A549 (cell line): ENCODE measurements around the gene LIMS1. TPM values are rescaled to one million over a fixed set of nuclear protein-coding genes. Genes with fewer than 3 reads are reported as not detected.

ENCODE experiments used
- ATAC-seq, 2 experiments: fragments of 200-7000 bp in 1 of 2; fragments of >200 bp in 1 of 2; cut with Nextera tagmentation in 1 of 2; cut with Tn5 transposase in 1 of 2; 3 replicates each; pipeline versions ENCODE4 v1.8.0 to v1.9.1; 2018 to 2020; ENCODE audit warnings: mild to moderate bottlenecking in 1 of 2, moderate library complexity in 1 of 2
- CTCF ChIA-PET: fragments of 300-600 bp; sonication (Branson Sonifier 250); formaldehyde crosslinking; extraction: SDS; loops from one replicate; lab custom pipeline; 2021; ENCODE audit warnings: antibody characterized with exemption, inconsistent platforms; lab: Yijun Ruan, JAX
- POLR2A ChIA-PET: fragments of 350-600 bp; formaldehyde crosslinking; extraction: SDS; loops from one replicate; lab custom pipeline; 2021; ENCODE audit warnings: antibody characterized with exemption, inconsistent platforms; lab: Yijun Ruan, JAX
- DNase-seq, 2 experiments: peaks; one replicate each; pipeline versions ENCODE4 v3.0.0 to v3.0.0-alpha.2; 2011 to 2016; ENCODE audit warnings: low read depth in 1 of 2, low spot score in 1 of 2
- FAIRE-seq: peaks from 2 replicates; lab custom pipeline; 2011; peaks lifted over from hg19 to GRCh38; lab: Jason Lieb, UNC
- H3K27ac ChIP-seq, 2 experiments: fragments of >200 bp; sonication (Bioruptor Twin); formaldehyde crosslinking; 3 replicates each; pipeline ENCODE4 v1.5.1; 2016 to 2017
- H3K4me1 ChIP-seq: fragments of >200 bp; sonication (Bioruptor Twin); formaldehyde crosslinking; 3 replicates; pipeline ENCODE4 v1.6.1; 2016
- H3K4me2 ChIP-seq: fragments of >200 bp; sonication (Bioruptor Twin); formaldehyde crosslinking; 3 replicates; pipeline ENCODE4 v1.6.1; 2016
- H3K4me3 ChIP-seq: fragments of >200 bp; sonication (Bioruptor Twin); formaldehyde crosslinking; 3 replicates; pipeline ENCODE4 v1.5.1; 2016
- H3K9me3 ChIP-seq: fragments of >200 bp; sonication (Bioruptor Twin); formaldehyde crosslinking; 3 replicates; pipeline ENCODE4 v1.6.1; 2016
- ATOH8 ChIP-seq: fragments of 250-450 bp; sonication (Bioruptor Pico); IDR thresholded peaks from 2 replicates; pipeline ENCODE4 v1.5.0; 2020; ENCODE audit warnings: low read depth, mild to moderate bottlenecking, moderate library complexity
- CBX2 ChIP-seq: fragments of 200-600 bp; sonication (generic); IDR thresholded peaks from 2 replicates; pipeline ENCODE4 v1.6.1; 2016; ENCODE audit warnings: low read depth, mild to moderate bottlenecking, borderline replicate concordance
- EHMT2 ChIP-seq: fragments of 200-600 bp; sonication (generic); IDR thresholded peaks from 2 replicates; pipeline ENCODE4 v1.6.1; 2016; ENCODE audit warnings: antibody characterized with exemption, low read depth, mild to moderate bottlenecking, moderate library complexity
- FOSB ChIP-seq: fragments of 250-450 bp; sonication (Bioruptor Pico); IDR thresholded peaks from 2 replicates; pipeline ENCODE4 v1.5.0; 2020; ENCODE audit warnings: mild to moderate bottlenecking, moderate library complexity
- HEYL ChIP-seq: fragments of 250-450 bp; sonication (Bioruptor Pico); IDR thresholded peaks from 2 replicates; pipeline ENCODE4 v1.8.0; 2021; ENCODE audit warnings: mild to moderate bottlenecking, moderate library complexity
- HOXB5 ChIP-seq: fragments of 250-450 bp; sonication (Bioruptor Pico); IDR thresholded peaks from 2 replicates; pipeline ENCODE4 v1.5.0; 2020; ENCODE audit warnings: mild to moderate bottlenecking, moderate library complexity
- JUN ChIP-seq, 2 experiments: fragments of >200 bp; sonication (Bioruptor Twin); formaldehyde crosslinking; IDR thresholded peaks; 2 replicates in 1 of 2; 3 replicates in 1 of 2; pipeline ENCODE4 v1.6.1; 2016 to 2017
- KDM1A ChIP-seq: fragments of 200-600 bp; sonication (generic); IDR thresholded peaks from 2 replicates; pipeline ENCODE4 v1.6.1; 2016; ENCODE audit warnings: low read depth, mild to moderate bottlenecking
- MAFK ChIP-seq: fragments of 450-650 bp; IDR thresholded peaks from 2 replicates; pipeline ENCODE4 v1.6.1; 2014; ENCODE audit not compliant: partially characterized antibody
- PHF8 ChIP-seq: fragments of 200-600 bp; sonication (generic); IDR thresholded peaks from 2 replicates; pipeline ENCODE4 v1.6.1; 2016; ENCODE audit warnings: low read depth, mild to moderate bottlenecking, antibody characterized with exemption, moderate library complexity, borderline replicate concordance
- POLR2A ChIP-seq: IDR thresholded peaks from 2 replicates; pipeline ENCODE4 v1.6.1; 2012; ENCODE audit warnings: mild to moderate bottlenecking, low read length
- RCOR1 ChIP-seq: fragments of 150-350 bp; IDR thresholded peaks from 2 replicates; pipeline ENCODE4 v1.6.1; 2014; ENCODE audit warnings: antibody characterized with exemption, low read length, low read depth
- TP53 ChIP-seq: fragments of 250-450 bp; sonication (Bioruptor Pico); IDR thresholded peaks from 2 replicates; pipeline ENCODE4 v1.5.0; 2021; ENCODE audit warnings: mild to moderate bottlenecking, moderate library complexity
- USF2 ChIP-seq: fragments of 450-650 bp; IDR thresholded peaks from 2 replicates; pipeline ENCODE4 v1.6.1; 2014; ENCODE audit warnings: antibody characterized with exemption
- ZC3H11A ChIP-seq: fragments of 450-650 bp; IDR thresholded peaks from 2 replicates; pipeline ENCODE4 v1.6.1; 2014; ENCODE audit warnings: antibody characterized with exemption, mild to moderate bottlenecking
- ZFP36 ChIP-seq: fragments of 450-650 bp; IDR thresholded peaks from 2 replicates; pipeline ENCODE4 v1.6.1; 2014; ENCODE audit warnings: borderline replicate concordance; ENCODE audit not compliant: partially characterized antibody
- ZNF302 ChIP-seq: fragments of 250-450 bp; sonication (Bioruptor Pico); IDR thresholded peaks from 2 replicates; pipeline ENCODE4 v1.9.0; 2021; ENCODE audit warnings: inconsistent platforms, mild to moderate bottlenecking, moderate library complexity
- ZSCAN20 ChIP-seq: fragments of 250-450 bp; sonication (Bioruptor Pico); IDR thresholded peaks from 2 replicates; pipeline ENCODE4 v1.8.0; 2022; ENCODE audit warnings: mild to moderate bottlenecking, moderate library complexity
- WGBS: methylation state at CpG from one replicate; pipeline ENCODE4 v1.1.6; 2017; ENCODE audit errors: missing lambda C conversion rate; 5-methylcytosine and 5-hydroxymethylcytosine counted together
- polyA plus RNA-seq, 4 experiments: library from polyadenylated mRNA; depleted of rRNA in 3 of 4; stranded (reverse); fragments of >200 nt; fragmentation: RNase III in 1 of 4; extraction: RNeasy Plus Mini Kit Qiagen cat#74134 plus additional on column Dnase treatment in 1 of 4; gene quantifications; 2 replicates in 3 of 4; 3 replicates in 1 of 4; pipeline ENCODE4 v1.2.3, GENCODE V29; 2011 to 2017

The LIMS1 gene
- polyA plus RNA-seq, 2 of the 4 experiments (the other 2 are of a cell fraction) = 40.0 to 94.1 TPM

- H3K4me1 ChIP-seq = peaks cover 44% of the 10 kb centered on the region
- ChIA-PET POLR2A (interaction anchor here (2.1 to 3.0 kb wide), 2 partner anchors 34 to 58 kb away, joined by 13 to 16 read pairs; no protein-coding TSS in a partner anchor), CTCF (interaction anchor here (0.7 to 5.0 kb wide), 5 partner anchors 11 to 202 kb away, joined by 3 to 25 read pairs (median 4); no protein-coding TSS in a partner anchor)
- no peak overlapping the region for H3K4me3 ChIP-seq
- H3K4me2 ChIP-seq = peak overlapping the region; percentile 82
- H3K9me3 ChIP-seq = no peaks in the 10 kb centered on the region
- peak overlapping the region in 1 of 2 experiments; percentile 60; a peak in 3 of 6 replicates for H3K27ac ChIP-seq
- ATAC-seq (no peak), FAIRE-seq (no peak), DNase-seq (peak in 1 of 2 experiments; percentile 33)
- no peak for TF ChIP-seq ZFP36
- TF ChIP-seq HOXB5 (CRISPR knock-in tag) = no peak
- 74% methylated on average over 7 of the region's 7 CpGs for WGBS
These were observed 2.0 kb downstream of the LIMS1 start for GRCh38 chr2:108536133-108536780.

DNA sequence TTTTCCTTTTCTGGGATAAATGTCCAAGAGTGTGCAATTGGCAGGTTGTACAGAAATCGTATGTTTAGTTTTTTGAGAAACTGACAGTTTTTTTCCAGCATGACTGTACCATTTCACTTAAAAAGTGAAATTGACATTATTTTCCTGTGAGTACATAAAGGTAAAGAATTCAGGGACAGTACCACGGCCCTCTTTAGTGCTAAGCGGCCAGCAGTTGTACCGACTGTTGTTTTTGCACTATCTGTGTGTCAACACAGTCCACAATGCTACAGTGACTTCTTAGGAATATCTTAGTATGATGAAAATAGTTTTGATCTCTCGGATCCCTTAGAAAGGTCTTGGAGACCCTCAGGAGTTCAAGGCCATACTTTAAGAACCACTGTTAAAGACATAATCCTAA is 2.6 kb downstream of the LIMS1 start:
- H3K4me3 ChIP-seq = no peak overlapping the region
- WGBS = 85% methylated on average over 5 of the region's 5 CpGs
- ChIA-PET POLR2A (no interaction called here), CTCF (interaction anchor here (0.7 to 5.0 kb wide), 5 partner anchors 38 to 202 kb away, joined by 3 to 25 read pairs (median 3); no protein-coding TSS in a partner anchor)
- peak overlapping the region in 1 of 2 experiments; percentile 60; a peak in 3 of 6 replicates for H3K27ac ChIP-seq
- no peak for DNase-seq
- no peak for ATAC-seq
- no peak for FAIRE-seq
- no peaks in the 10 kb centered on the region for H3K9me3 ChIP-seq
- H3K4me2 ChIP-seq = peak overlapping the region; percentile 82
- no peak for TF ChIP-seq USF2
- no peak for TF ChIP-seq ZNF302
- TF ChIP-seq MAFK = no peak
- no peak for TF ChIP-seq CBX2
- TF ChIP-seq KDM1A = no peak
- TF ChIP-seq ZC3H11A = no peak
- TF ChIP-seq TP53 (CRISPR knock-in tag) = no peak
- no peak for TF ChIP-seq PHF8
- no peak for TF ChIP-seq JUN (IDR thresholded peaks at IDR 0.05)
- H3K4me1 ChIP-seq = peaks cover 43% of the 10 kb centered on the region

DNA sequence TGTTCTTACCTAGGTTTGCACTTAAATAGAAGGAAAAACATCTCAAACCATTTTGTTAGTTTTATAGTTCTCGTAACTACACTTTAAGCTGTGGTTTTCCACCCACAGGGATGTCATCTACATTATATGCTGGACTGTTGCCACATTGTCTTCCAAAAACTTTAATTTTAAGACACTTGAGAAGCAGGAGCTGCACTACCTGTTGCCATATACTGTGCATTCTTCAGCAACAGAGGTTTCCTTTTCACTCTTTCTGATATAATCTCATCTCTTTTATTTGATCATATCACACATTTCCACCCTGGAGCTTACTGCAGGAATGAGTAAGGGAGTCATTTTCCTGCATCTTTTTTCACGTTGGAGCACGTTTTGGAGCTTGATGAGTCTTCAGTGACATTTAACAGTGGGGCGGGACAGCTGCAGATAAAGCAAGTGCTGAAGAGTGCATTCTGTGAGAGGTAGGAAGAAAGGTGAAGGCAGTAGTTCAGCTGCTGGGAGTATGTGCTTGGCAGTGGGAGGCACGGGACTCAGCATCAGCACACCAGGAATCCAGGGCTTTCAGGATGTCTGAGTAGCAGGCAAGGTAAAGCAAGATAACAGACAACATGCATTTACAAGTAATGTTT is 3.8 kb downstream of the LIMS1 start:
- CTCF ChIA-PET = interaction anchor here (1.0 to 1.5 kb wide), 2 partner anchors 36 to 46 kb away, joined by 3 to 5 read pairs; no protein-coding TSS in a partner anchor
- Histone ChIP-seq H3K4me2 (peak overlapping the region; percentile 82), H3K4me3 (no peak overlapping the region)
- no peak for TF ChIP-seq POLR2A
- TF ChIP-seq FOSB = no peak
- no peak for TF ChIP-seq ATOH8 (CRISPR knock-in tag)
- TF ChIP-seq RCOR1 = no peak
- no peak for TF ChIP-seq ZSCAN20
- no peak for TF ChIP-seq EHMT2
- TF ChIP-seq HEYL (CRISPR knock-in tag) = no peak
- TF ChIP-seq, all 56 proteins: peak for 0
- 37% methylated on average over 5 of the region's 5 CpGs for WGBS
- FAIRE-seq = no peak
- no peak for ATAC-seq
- Histone ChIP-seq H3K9me3 (no peaks in the 10 kb centered on the region), H3K4me1 (peaks cover 32% of the 10 kb centered on the region), H3K27ac (peak overlapping the region in 1 of 2 experiments; percentile 60; a peak in 3 of 6 replicates)
- POLR2A ChIA-PET = interaction anchor here (0.7 kb wide), 1 partner anchor 37 kb away, joined by 4 read pairs; no protein-coding TSS in a partner anchor
- no peak for DNase-seq
